Activated CD4-positive, alpha-beta T cell treated with anti-CD3 and anti-CD28 coated beads, Interleukin-2, amount 50 U/mL, for 16 hours (primary cell): ENCODE results near the gene RERE.

Source experiments
- DNase-seq: peaks from one replicate; pipeline ENCODE4 v3.0.0-alpha.2; 2020

The RERE gene

GRCh38 chr1:8337776-8338525, 479.5 kb downstream of the RERE start:
- no peak for DNase-seq

GRCh38 chr1:8335246-8335645, 482.2 kb downstream of the RERE start:
- no peak for DNase-seq

- DNase-seq, result no peak
Measured at GRCh38 chr1:8334106-8334851, 483.2 kb downstream of the RERE start.

- no peak for DNase-seq
Measured at GRCh38 chr1:8333246-8333987, 484.0 kb downstream of the RERE start.

- DNase-seq, result no peak
Measured at GRCh38 chr1:8332806-8333205, 484.6 kb downstream of the RERE start.

- DNase-seq, result no peak
Measured at GRCh38 chr1:8330271-8331125, 486.9 kb downstream of the RERE start.

GRCh38 chr1:8329858-8330257, 487.6 kb downstream of the RERE start:
- DNase-seq, result no peak

- no peak for DNase-seq
Measured at GRCh38 chr1:8329439-8329838, 488.0 kb downstream of the RERE start.

- no peak for DNase-seq
Measured at GRCh38 chr1:8328271-8328670, 489.2 kb downstream of the RERE start.

GRCh38 chr1:8326265-8326664, 491.2 kb downstream of the RERE start:
- no peak for DNase-seq

- DNase-seq, result no peak
Measured at GRCh38 chr1:8325771-8326170, 491.7 kb downstream of the RERE start.

GRCh38 chr1:8324176-8324810, 493.1 kb downstream of the RERE start:
- DNase-seq, result no peak

- DNase-seq, result no peak
Measured at GRCh38 chr1:8323706-8324105, 493.7 kb downstream of the RERE start.

- DNase-seq, result no peak
Measured at GRCh38 chr1:8321612-8322011, 495.8 kb downstream of the RERE start.

- DNase-seq, result no peak
Measured at GRCh38 chr1:8318436-8318835, 499.0 kb downstream of the RERE start.

- peak; percentile 66 for DNase-seq
Measured at GRCh38 chr1:8317647-8318381, 499.6 kb downstream of the RERE start, which contains the start of gene SLC45A1. Gene SLC45A1 (plus strand): TSS chr1:8318114. CDS start chr1:8324330, 6,216 bp downstream.

GRCh38 chr1:8315573-8316475, 501.6 kb downstream of the RERE start:
- no peak for DNase-seq

GRCh38 chr1:8314346-8315280, 502.8 kb downstream of the RERE start:
- peak; percentile 48 for DNase-seq

- DNase-seq, result no peak
Measured at GRCh38 chr1:8313231-8313630, 504.2 kb downstream of the RERE start.
